HL-60 (cell line): ENCODE results near the gene LSM5.

ENCODE experiments used
- POLR2AphosphoS5 ChIP-seq: IDR thresholded peaks from 2 replicates; pipeline ENCODE4 v1.6.1; 2012; ENCODE audit warnings: low read depth
- SPI1 ChIP-seq: IDR thresholded peaks from 2 replicates; pipeline ENCODE4 v1.6.1; 2012; ENCODE audit warnings: low read depth, mild to moderate bottlenecking, borderline replicate concordance
- TF ChIP-seq, protein P1 (sequence below): IDR thresholded peaks from one replicate; pipeline ENCODE4 v1.5.1; 2011; ENCODE audit warnings: low read length, control low read depth, inconsistent platforms; ENCODE audit not compliant: insufficient read depth

DNA sequence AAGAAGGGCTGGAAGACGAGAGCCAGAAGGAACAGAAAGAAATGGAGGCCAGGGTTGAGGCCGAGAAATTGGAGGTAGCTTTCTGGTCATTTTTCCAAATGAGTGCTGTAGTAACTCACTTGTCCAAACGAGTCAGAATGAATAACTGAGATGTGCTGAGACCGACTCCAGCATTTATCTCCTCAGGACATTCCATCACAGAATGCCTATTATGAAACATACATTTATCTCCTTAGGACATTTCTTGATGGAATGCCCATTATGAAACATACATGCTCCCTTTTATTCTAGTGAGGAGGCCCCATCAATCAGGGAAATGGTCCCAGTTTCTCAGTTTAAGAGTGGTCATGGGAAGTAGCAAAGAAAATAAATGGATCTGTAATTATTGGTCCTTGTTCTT, 21.6 kb upstream of the LSM5 start:
- TF ChIP-seq, protein P1, sequence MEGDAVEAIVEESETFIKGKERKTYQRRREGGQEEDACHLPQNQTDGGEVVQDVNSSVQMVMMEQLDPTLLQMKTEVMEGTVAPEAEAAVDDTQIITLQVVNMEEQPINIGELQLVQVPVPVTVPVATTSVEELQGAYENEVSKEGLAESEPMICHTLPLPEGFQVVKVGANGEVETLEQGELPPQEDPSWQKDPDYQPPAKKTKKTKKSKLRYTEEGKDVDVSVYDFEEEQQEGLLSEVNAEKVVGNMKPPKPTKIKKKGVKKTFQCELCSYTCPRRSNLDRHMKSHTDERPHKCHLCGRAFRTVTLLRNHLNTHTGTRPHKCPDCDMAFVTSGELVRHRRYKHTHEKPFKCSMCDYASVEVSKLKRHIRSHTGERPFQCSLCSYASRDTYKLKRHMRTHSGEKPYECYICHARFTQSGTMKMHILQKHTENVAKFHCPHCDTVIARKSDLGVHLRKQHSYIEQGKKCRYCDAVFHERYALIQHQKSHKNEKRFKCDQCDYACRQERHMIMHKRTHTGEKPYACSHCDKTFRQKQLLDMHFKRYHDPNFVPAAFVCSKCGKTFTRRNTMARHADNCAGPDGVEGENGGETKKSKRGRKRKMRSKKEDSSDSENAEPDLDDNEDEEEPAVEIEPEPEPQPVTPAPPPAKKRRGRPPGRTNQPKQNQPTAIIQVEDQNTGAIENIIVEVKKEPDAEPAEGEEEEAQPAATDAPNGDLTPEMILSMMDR, result no peak
- TF ChIP-seq SPI1 (no peak), POLR2AphosphoS5 (no peak)
